Prostate gland (tissue), 2 donors: Measurements from ENCODE around the gene KRTAP12-1. TPM values are rescaled to one million over a fixed set of nuclear protein-coding genes. Genes with fewer than 3 reads are reported as not detected.

Experiments
- DNase-seq: peaks from one replicate; pipeline ENCODE4 v3.0.0-alpha.2; 2019; ENCODE audit warnings: low spot score
- H3K27ac ChIP-seq, 2 donors: fragments of 200-600 bp; sonication (generic); 2 replicates each; pipeline ENCODE4 v1.5.1; 2017 to 2019
- H3K27me3 ChIP-seq: fragments of 200-600 bp; sonication (generic); replicated peaks from 2 replicates; pipeline ENCODE4 v1.5.1; 2019; ENCODE audit not compliant: insufficient read depth
- H3K36me3 ChIP-seq, 2 donors: fragments of 200-600 bp; sonication (generic); 1 replicate in 1 of 2; 2 replicates in 1 of 2; pipeline versions ENCODE4 v1.5.1 to v1.8.1; 2017 to 2019
- H3K4me1 ChIP-seq: fragments of 200-600 bp; sonication (generic); replicated peaks from 2 replicates; pipeline ENCODE4 v1.5.1; 2019
- H3K4me3 ChIP-seq, 2 donors: fragments of 200-600 bp; sonication (generic); 2 replicates each; pipeline ENCODE4 v1.5.1; 2017 to 2019
- H3K9me3 ChIP-seq: fragments of 200-600 bp; sonication (generic); 2 replicates; pipeline ENCODE4 v1.5.1; 2017
- CTCF ChIP-seq, 4 experiments: fragments of 200-600 bp in 2 of 4; fragments of 450-650 bp in 2 of 4; sonication (generic) in 2 of 4; IDR thresholded peaks; 1 replicate in 3 of 4; 2 replicates in 1 of 4; pipeline ENCODE4 v1.5.1; 2016 to 2019; ENCODE audit warnings: antibody characterized with exemption in 4 of 4, mild to moderate bottlenecking in 2 of 4, moderate library complexity in 2 of 4
- POLR2A ChIP-seq: fragments of 450-650 bp; IDR thresholded peaks from one replicate; pipeline ENCODE4 v1.6.1; 2016; ENCODE audit warnings: antibody characterized with exemption, mild to moderate bottlenecking
- POLR2AphosphoS5 ChIP-seq: sonication (generic); formaldehyde crosslinking; IDR thresholded peaks from one replicate; pipeline ENCODE4 v1.6.1; 2017; ENCODE audit warnings: antibody characterized with exemption
- WGBS: methylation state at CpG from one replicate; pipeline ENCODE4 v1.1.5; 2018; 5-methylcytosine and 5-hydroxymethylcytosine counted together
- intact Hi-C: fragments of 100-400 bp; cut with DNase I; formaldehyde crosslinking; loops from one replicate; pipeline ENCODE4 v1.14.2; 2022
- total RNA-seq, 2 donors: library from RNA; depleted of rRNA; stranded (reverse); fragments of >200 nt; gene quantifications; one replicate each; pipeline ENCODE4 v1.1.0, GENCODE V29; 2016

The KRTAP12-1 gene
- total RNA-seq, 2 donors from 2014 or later = not detected

GRCh38 chr21:44706026-44706705 lies 24.2 kb upstream of the KRTAP12-1 start:
- 12% methylated on average over 54 of the region's 54 CpGs for WGBS
- Histone ChIP-seq H3K27ac (no peak overlapping the region), H3K36me3 (no peaks in the 10 kb centered on the region), H3K4me3 (no peak overlapping the region), H3K9me3 (no peaks in the 10 kb centered on the region), H3K27me3 (peaks cover 28% of the 10 kb centered on the region), H3K4me1 (no peaks in the 10 kb centered on the region)
- DNase-seq = no peak
- intact Hi-C loops = no loop called here
- TF ChIP-seq POLR2A (no peak), CTCF (IDR thresholded peaks at IDR 0.05) (no peak), POLR2AphosphoS5 (no peak)

DNA sequence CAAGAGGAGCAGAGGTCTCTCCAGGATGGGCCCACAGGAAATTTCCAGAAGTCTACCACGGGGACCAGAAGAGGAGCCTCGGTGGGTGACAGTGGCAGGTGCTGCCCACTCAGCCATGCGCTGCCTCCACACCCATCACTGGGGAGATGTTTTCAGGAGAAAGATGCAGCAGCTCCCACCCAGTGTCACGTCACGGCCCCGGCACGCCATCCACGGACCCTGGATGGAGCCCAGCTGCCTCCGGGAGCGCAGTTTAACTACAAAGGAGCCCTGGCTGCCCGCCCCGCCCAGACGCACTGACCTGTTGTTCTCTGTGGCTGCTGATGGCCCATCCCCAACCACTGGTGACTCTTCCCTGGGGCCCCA lies 22.7 kb upstream of the KRTAP12-1 start:
- intact Hi-C loops = no loop called here
- TF ChIP-seq CTCF (IDR thresholded peaks at IDR 0.05) = no peak
- Histone ChIP-seq H3K4me1 (no peaks in the 10 kb centered on the region), H3K27me3 (peaks cover 28% of the 10 kb centered on the region), H3K4me3 (no peak overlapping the region), H3K9me3 (no peaks in the 10 kb centered on the region), H3K36me3 (no peaks in the 10 kb centered on the region), H3K27ac (no peak overlapping the region)
- no peak for DNase-seq
- 34% methylated on average over 13 of the region's 13 CpGs for WGBS

- 54% methylated on average over 13 of the region's 13 CpGs for WGBS
- H3K4me3 ChIP-seq = no peak overlapping the region
- no peaks in the 10 kb centered on the region for H3K4me1 ChIP-seq
- no peak overlapping the region for H3K27ac ChIP-seq
- TF ChIP-seq POLR2A = no peak
- TF ChIP-seq POLR2AphosphoS5 = no peak
- TF ChIP-seq CTCF (IDR thresholded peaks at IDR 0.05) = no peak
- H3K9me3 ChIP-seq = no peaks in the 10 kb centered on the region
- no peaks in the 10 kb centered on the region for H3K36me3 ChIP-seq
- peaks cover 26% of the 10 kb centered on the region for H3K27me3 ChIP-seq
- no peak for DNase-seq
- intact Hi-C loops = no loop called here
Observed at GRCh38 chr21:44703731-44704635, 22.0 kb upstream of the KRTAP12-1 start.

DNA sequence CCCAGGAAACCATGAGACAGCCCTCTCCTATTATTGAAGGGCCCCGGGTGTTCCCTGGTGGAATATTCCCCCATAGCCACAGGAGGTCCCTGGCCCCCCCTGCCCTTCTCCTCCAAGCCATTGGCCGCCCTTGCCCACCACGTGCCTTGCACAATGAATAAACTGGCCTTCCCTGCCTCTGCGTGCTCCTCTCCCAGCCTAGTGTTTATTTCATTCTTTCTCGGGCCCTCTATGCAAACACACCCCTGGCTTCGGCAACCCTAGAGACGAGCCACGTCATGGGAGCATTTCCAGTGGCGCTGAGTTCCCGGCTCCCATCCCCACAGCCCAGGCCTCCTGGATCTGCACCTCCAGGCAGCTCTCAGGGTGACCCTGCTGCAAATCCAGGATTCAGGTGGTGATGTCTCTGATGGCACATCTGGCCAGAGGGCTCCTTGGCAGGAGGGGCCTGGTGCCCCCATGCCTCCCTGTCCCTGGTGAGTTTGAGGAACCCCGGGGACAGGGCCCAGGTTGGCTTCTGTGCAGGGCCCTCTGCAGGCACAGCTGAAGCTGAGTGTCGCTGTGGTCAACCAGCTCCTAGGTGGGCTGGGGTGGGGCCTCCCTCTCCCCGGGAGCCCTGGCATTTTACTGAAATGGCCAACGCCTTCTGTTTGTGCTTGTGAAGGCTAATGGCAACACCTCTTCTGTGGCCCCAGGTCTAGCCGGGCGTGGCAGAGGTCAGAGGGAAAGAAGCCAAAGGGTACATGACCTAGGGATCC lies 21.2 kb upstream of the KRTAP12-1 start:
- 37% methylated on average over 15 of the region's 16 CpGs for WGBS
- TF ChIP-seq POLR2A = no peak
- TF ChIP-seq CTCF (IDR thresholded peaks at IDR 0.05) = no peak
- no peak for TF ChIP-seq POLR2AphosphoS5
- no peak for DNase-seq

More for the DNA sequence above, 21.2 kb upstream of the KRTAP12-1 start:
- no peaks in the 10 kb centered on the region for H3K9me3 ChIP-seq
- intact Hi-C loops = no loop called here
- H3K27ac ChIP-seq = no peak overlapping the region
- no peaks in the 10 kb centered on the region for H3K36me3 ChIP-seq
- no peak overlapping the region for H3K4me3 ChIP-seq
- H3K4me1 ChIP-seq = no peaks in the 10 kb centered on the region
- H3K27me3 ChIP-seq = peaks cover 24% of the 10 kb centered on the region
